ENCODE data around the gene TJP1. TPM values are rescaled to one million over a fixed set of nuclear protein-coding genes. Genes with fewer than 3 reads are reported as not detected.
"Not testable (repeated sequence)": the region's sequence is repeated elsewhere in the genome, so short reads cannot be mapped to it uniquely, and the experiment has no call there.

Gene TJP1
- total RNA-seq, 3 donors from 2014 or later (not counting 1 experiment from before 2014, with no cell fraction given): not detected

GRCh38 chr15:29785136-29785535 lies 37.1 kb downstream of the TJP1 start:
- Mint-ChIP-seq H3K4me3 (no peak overlapping the region), H3K27ac (no peak overlapping the region), H3K36me3 (no peaks in the 10 kb centered on the region), H3K9me3 (peaks cover 0 to 2% of the 10 kb centered on the region in 2 donors), H3K27me3 (ENCODE audit: low read depth in 2 of 2) (peaks cover 8 to 36% of the 10 kb centered on the region in 2 donors), H3K4me1 (no peaks in the 10 kb centered on the region)
- Histone ChIP-seq H3K27me3 (ENCODE audit: control insufficient read depth, insufficient read depth, low read length) (no peaks in the 10 kb centered on the region), H3K4me1 (ENCODE audit: control insufficient read depth, insufficient read depth, low read length) (no peaks in the 10 kb centered on the region), H3K4me3 (ENCODE audit: low read length) (no peak overlapping the region), H3K9me3 (ENCODE audit: control insufficient read depth, insufficient read depth, low read length) (no peaks in the 10 kb centered on the region), H3K36me3 (ENCODE audit: control insufficient read depth, insufficient read depth, low read length) (no peaks in the 10 kb centered on the region), H3K27ac (ENCODE audit: low read length) (no peak overlapping the region)
- WGBS (ENCODE audit: insufficient coverage): 96% methylated on average over 2 of the region's 2 CpGs
- no peak for TF ChIP-seq CTCF (IDR thresholded peaks at IDR 0.05)
- ATAC-seq (no peak), DNase-seq (no peak)
- intact Hi-C loops (cut with micrococcal nuclease): no loop called here

- TF ChIP-seq CTCF (IDR thresholded peaks at IDR 0.05): no peak
- WGBS (ENCODE audit: insufficient coverage): 90% methylated on average over 6 of the region's 7 CpGs
- Mint-ChIP-seq H3K4me3 (no peak overlapping the region), H3K27me3 (ENCODE audit: low read depth in 2 of 2) (peaks cover 12 to 43% of the 10 kb centered on the region in 2 donors), H3K4me1 (no peaks in the 10 kb centered on the region), H3K9me3 (peaks cover 0 to 2% of the 10 kb centered on the region in 2 donors), H3K36me3 (no peaks in the 10 kb centered on the region), H3K27ac (no peak overlapping the region)
- no peak overlapping the region for H3K27ac ChIP-seq (ENCODE audit: low read length)
- no peak for DNase-seq
- no peak for ATAC-seq
- H3K4me1 ChIP-seq (ENCODE audit: control insufficient read depth, insufficient read depth, low read length): no peaks in the 10 kb centered on the region
- H3K4me3 ChIP-seq (ENCODE audit: low read length): no peak overlapping the region
- no peaks in the 10 kb centered on the region for H3K27me3 ChIP-seq (ENCODE audit: control insufficient read depth, insufficient read depth, low read length)
- H3K36me3 ChIP-seq (ENCODE audit: control insufficient read depth, insufficient read depth, low read length): no peaks in the 10 kb centered on the region
- no peaks in the 10 kb centered on the region for H3K9me3 ChIP-seq (ENCODE audit: control insufficient read depth, insufficient read depth, low read length)
- intact Hi-C loops (cut with micrococcal nuclease): no loop called here
Observed at GRCh38 chr15:29784413-29784812, 37.9 kb downstream of the TJP1 start.

- H3K9me3 Mint-ChIP-seq; H3K4me3 Mint-ChIP-seq; intact Hi-C loops (cut with micrococcal nuclease); H3K27ac ChIP-seq (ENCODE audit: low read length); ATAC-seq; DNase-seq; H3K27ac Mint-ChIP-seq; H3K4me1 ChIP-seq (ENCODE audit: control insufficient read depth, insufficient read depth, low read length); H3K27me3 ChIP-seq (ENCODE audit: control insufficient read depth, insufficient read depth, low read length); H3K4me1 Mint-ChIP-seq; H3K9me3 ChIP-seq (ENCODE audit: control insufficient read depth, insufficient read depth, low read length); H3K36me3 ChIP-seq (ENCODE audit: control insufficient read depth, insufficient read depth, low read length); H3K4me3 ChIP-seq (ENCODE audit: low read length); H3K36me3 Mint-ChIP-seq: not testable (repeated sequence)
- peaks cover 18 to 56% of the 10 kb centered on the region in 2 donors for H3K27me3 Mint-ChIP-seq (ENCODE audit: low read depth in 2 of 2)
- WGBS (ENCODE audit: insufficient coverage): 80% methylated on average over 7 of the region's 8 CpGs
Observed at GRCh38 chr15:29782816-29783215, 39.5 kb downstream of the TJP1 start.

- no peak overlapping the region for H3K27ac ChIP-seq (ENCODE audit: low read length)
- Mint-ChIP-seq H3K9me3 (peaks cover 0 to 2% of the 10 kb centered on the region in 2 donors), H3K4me3 (no peak overlapping the region), H3K4me1 (no peaks in the 10 kb centered on the region), H3K27me3 (ENCODE audit: low read depth in 2 of 2) (peaks cover 24 to 67% of the 10 kb centered on the region in 2 donors), H3K36me3 (no peaks in the 10 kb centered on the region), H3K27ac (no peak overlapping the region)
- peaks cover 3% of the 10 kb centered on the region for H3K27me3 ChIP-seq (ENCODE audit: control insufficient read depth, insufficient read depth, low read length)
- no peak for ATAC-seq
- H3K4me3 ChIP-seq (ENCODE audit: low read length): no peak overlapping the region
- H3K9me3 ChIP-seq (ENCODE audit: control insufficient read depth, insufficient read depth, low read length): no peaks in the 10 kb centered on the region
- intact Hi-C loops (cut with micrococcal nuclease): no loop called here
- no peaks in the 10 kb centered on the region for H3K4me1 ChIP-seq (ENCODE audit: control insufficient read depth, insufficient read depth, low read length)
- DNase-seq: no peak
- no peak for TF ChIP-seq CTCF (IDR thresholded peaks at IDR 0.05)
- H3K36me3 ChIP-seq (ENCODE audit: control insufficient read depth, insufficient read depth, low read length): no peaks in the 10 kb centered on the region
Observed at GRCh38 chr15:29778382-29778781, 43.9 kb downstream of the TJP1 start.

Data from natural killer cell (primary cell).